Measurements from ENCODE around the gene MUC15.

DNA sequence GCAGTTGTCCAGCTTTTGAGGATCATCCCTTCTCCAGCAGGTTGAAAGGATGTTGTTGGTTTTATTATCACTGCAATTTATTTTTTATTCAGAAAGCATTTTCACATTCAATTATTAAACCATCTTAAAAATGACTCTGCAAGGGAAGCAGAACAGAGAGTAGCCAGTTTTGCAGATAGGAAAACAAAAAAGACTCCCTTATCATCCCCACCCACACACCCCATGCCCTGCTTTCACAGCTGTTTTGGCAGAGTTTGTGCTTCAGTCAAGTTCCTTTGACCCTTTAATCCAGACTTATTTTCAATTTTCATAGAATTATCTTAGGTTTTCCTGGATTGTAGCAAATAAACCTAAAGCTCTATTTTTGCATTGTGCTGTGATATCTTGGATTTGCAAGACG, 44.4 kb downstream of the MUC15 start:
- TF ChIP-seq POLR2A (IDR thresholded peaks at IDR 0.05) (no peak), POLR2AphosphoS5 (IDR thresholded peaks at IDR 0.05) (no peak)
- TF ChIP-seq, protein P1, sequence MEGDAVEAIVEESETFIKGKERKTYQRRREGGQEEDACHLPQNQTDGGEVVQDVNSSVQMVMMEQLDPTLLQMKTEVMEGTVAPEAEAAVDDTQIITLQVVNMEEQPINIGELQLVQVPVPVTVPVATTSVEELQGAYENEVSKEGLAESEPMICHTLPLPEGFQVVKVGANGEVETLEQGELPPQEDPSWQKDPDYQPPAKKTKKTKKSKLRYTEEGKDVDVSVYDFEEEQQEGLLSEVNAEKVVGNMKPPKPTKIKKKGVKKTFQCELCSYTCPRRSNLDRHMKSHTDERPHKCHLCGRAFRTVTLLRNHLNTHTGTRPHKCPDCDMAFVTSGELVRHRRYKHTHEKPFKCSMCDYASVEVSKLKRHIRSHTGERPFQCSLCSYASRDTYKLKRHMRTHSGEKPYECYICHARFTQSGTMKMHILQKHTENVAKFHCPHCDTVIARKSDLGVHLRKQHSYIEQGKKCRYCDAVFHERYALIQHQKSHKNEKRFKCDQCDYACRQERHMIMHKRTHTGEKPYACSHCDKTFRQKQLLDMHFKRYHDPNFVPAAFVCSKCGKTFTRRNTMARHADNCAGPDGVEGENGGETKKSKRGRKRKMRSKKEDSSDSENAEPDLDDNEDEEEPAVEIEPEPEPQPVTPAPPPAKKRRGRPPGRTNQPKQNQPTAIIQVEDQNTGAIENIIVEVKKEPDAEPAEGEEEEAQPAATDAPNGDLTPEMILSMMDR (IDR thresholded peaks at IDR 0.05 in 8 of 11, conservative IDR thresholded peaks at IDR 0.05 in 3 of 11): no peak
